ENCODE measurements around the gene FTCD. TPM values are rescaled to one million over a fixed set of nuclear protein-coding genes. Genes with fewer than 3 reads are reported as not detected.
A peak's percentile ranks its signal among the peaks of the same experiment; 100 is the strongest.

The FTCD gene
- total and polyA plus RNA-seq, 2 donors (not counting 3 experiments of a cell fraction or from before 2014, with no cell fraction given): 0.06 to 1.2 TPM

- no TSS peak for BruUV-seq (replicated peaks)
- dilution Hi-C loops (cut with MboI; ENCODE audit: extremely low pct_ligation_motif_present, low sequenced_read_pairs): no loop called here
- TF ChIP-seq EZH2 (IDR thresholded peaks at IDR 0.05; ENCODE audit: borderline replicate concordance, low read depth, low read length, severe bottlenecking) (peak; percentile 69), POLR2AphosphoS5 (IDR thresholded peaks at IDR 0.05; ENCODE audit: insufficient read depth, low read depth, low read length) (no peak)
- H3K27ac ChIP-seq (ENCODE audit: insufficient read depth, low read depth, low read length): no peak overlapping the region
- no peaks in the 10 kb centered on the region for H3K36me3 ChIP-seq (ENCODE audit: control insufficient read depth in 2 of 2, extremely low read depth in 1 of 2, insufficient read depth in 2 of 2, low read length in 2 of 2)
- intact Hi-C loops (cut with micrococcal nuclease): loop anchor here (5.0 kb wide), 1 partner anchor 126 kb away; no protein-coding TSS in a partner anchor
- no peak overlapping the region for H3K4me2 ChIP-seq (ENCODE audit: insufficient read depth, low read length)
- ChIA-PET POLR2A (no interaction called here), CTCF (no interaction called here)
- no peaks in the 10 kb centered on the region for H4K20me1 ChIP-seq (replicated peaks; ENCODE audit: control insufficient read depth, extremely low read depth, insufficient read depth, low read length)
- H3K79me2 ChIP-seq (ENCODE audit: control insufficient read depth, insufficient read depth, low read length): no peaks in the 10 kb centered on the region
- no peak for FAIRE-seq
- DNase-seq (ENCODE audit: low read depth, low spot score): no peak
- no peak overlapping the region for H2AFZ ChIP-seq (ENCODE audit: low read depth, low read length)
- no peak overlapping the region for H3K9ac ChIP-seq (replicated peaks; ENCODE audit: extremely low read depth, insufficient read depth, low read length)
- H3K27me3 ChIP-seq (ENCODE audit: control insufficient read depth in 2 of 2, insufficient read depth in 2 of 2, low read length in 2 of 2): peaks cover 23 to 40% of the 10 kb centered on the region in 2 experiments
- no peaks in the 10 kb centered on the region for H3K9me3 ChIP-seq (replicated peaks; ENCODE audit: control insufficient read depth, insufficient read depth, low read length)
- no peaks in the 10 kb centered on the region for H3K4me1 ChIP-seq (ENCODE audit: control insufficient read depth, extremely low read depth, insufficient read depth, low read length)
- peak overlapping the region in 1 of 3 experiments; percentile 29 for H3K4me3 ChIP-seq (replicated peaks in 1 of 3; ENCODE audit: insufficient read depth in 1 of 3, low read depth in 1 of 3, low read length in 3 of 3)
- H3K9me1 ChIP-seq (replicated peaks; ENCODE audit: control insufficient read depth, extremely low read depth, insufficient read depth, low read length): no peaks in the 10 kb centered on the region
Measured at GRCh38 chr21:46098303-46099141, 56.9 kb downstream of the FTCD start.

DNA sequence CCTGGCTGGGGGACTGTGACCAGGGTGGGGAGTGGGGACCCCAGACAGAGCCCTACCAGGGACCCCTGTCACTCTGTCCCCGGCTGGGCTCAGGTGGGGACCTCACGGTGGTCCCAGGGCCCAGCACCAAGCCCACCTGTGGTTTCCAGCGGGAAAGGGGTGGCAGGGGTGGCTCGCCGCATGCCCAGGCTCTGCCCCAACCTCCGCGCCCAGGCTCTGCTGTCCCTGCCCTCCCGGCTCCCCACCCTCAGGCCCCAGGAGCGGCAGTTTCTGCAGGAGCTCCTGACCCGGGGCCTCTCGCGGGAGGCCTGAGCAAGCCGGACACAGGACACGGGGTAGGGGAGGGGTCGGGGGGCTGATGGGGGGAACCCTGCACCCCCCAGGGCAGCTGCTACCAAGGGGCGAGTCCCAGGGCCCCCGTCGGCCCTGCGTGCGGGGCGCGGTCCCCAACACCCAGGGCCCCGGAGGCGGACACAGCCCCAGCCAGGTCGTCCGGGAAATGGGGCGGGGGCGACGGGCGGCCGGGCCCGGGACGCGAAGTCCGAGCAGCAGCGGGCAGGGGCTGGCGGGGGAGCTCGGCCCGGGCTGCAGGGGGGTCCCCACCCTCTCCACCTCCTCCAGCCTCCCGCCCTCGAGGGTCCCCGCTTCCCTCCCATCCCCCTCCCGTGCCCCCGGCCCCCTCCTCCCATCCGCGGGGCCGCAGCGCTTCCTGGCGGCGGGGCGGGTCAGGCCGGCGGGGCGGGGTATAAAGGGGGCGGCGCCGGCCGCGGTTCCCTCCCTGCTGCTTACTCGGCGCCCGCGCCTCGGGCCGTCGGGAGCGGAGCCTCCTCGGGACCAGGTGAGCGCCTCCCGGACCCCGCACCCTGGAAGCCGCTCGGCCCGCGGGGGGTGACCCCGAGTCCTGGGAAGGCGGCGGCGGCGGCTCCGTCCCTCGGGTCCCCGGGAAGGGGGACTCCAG, 57.8 kb downstream of the FTCD start, which contains the start of gene COL6A2:
COL6A2 (plus strand) TSS at position 777 of the 958 bp plus-strand sequence.
- Histone ChIP-seq H3K4me2 (ENCODE audit: insufficient read depth, low read length) (no peak within 1 kb of the TSS), H3K9me3 (replicated peaks; ENCODE audit: control insufficient read depth, insufficient read depth, low read length) (no peaks in the 10 kb centered on the region), H3K9ac (replicated peaks; ENCODE audit: extremely low read depth, insufficient read depth, low read length) (no peak within 1 kb of the TSS), H3K27me3 (ENCODE audit: control insufficient read depth in 2 of 2, insufficient read depth in 2 of 2, low read length in 2 of 2) (peaks cover 23 to 33% of the 10 kb centered on the region in 2 experiments), H3K36me3 (ENCODE audit: control insufficient read depth in 2 of 2, extremely low read depth in 1 of 2, insufficient read depth in 2 of 2, low read length in 2 of 2) (no peaks in the 10 kb centered on the region), H3K27ac (ENCODE audit: insufficient read depth, low read depth, low read length) (no peak within 1 kb of the TSS), H4K20me1 (replicated peaks; ENCODE audit: control insufficient read depth, extremely low read depth, insufficient read depth, low read length) (no peaks in the 10 kb centered on the region), H3K79me2 (ENCODE audit: control insufficient read depth, insufficient read depth, low read length) (no peaks in the 10 kb centered on the region), H3K4me3 (replicated peaks in 1 of 3; ENCODE audit: insufficient read depth in 1 of 3, low read depth in 1 of 3, low read length in 3 of 3) (peak within 1 kb of the TSS in 1 of 3 experiments; percentile 29), H3K4me1 (ENCODE audit: control insufficient read depth, extremely low read depth, insufficient read depth, low read length) (no peaks in the 10 kb centered on the region), H2AFZ (ENCODE audit: low read depth, low read length) (no peak within 1 kb of the TSS), H3K9me1 (replicated peaks; ENCODE audit: control insufficient read depth, extremely low read depth, insufficient read depth, low read length) (no peaks in the 10 kb centered on the region)
- ChIA-PET POLR2A (no interaction called here), CTCF (no interaction called here)
- dilution Hi-C loops (cut with MboI; ENCODE audit: extremely low pct_ligation_motif_present, low sequenced_read_pairs): no loop called here
- intact Hi-C loops (cut with micrococcal nuclease): loop anchor here (5.0 kb wide), 1 partner anchor 125 kb away; no protein-coding TSS in a partner anchor
- TF ChIP-seq GATA2 (IDR thresholded peaks at IDR 0.05; ENCODE audit: insufficient read depth, insufficient read length, low read depth, low read length) (no peak), EZH2 (IDR thresholded peaks at IDR 0.05; ENCODE audit: borderline replicate concordance, low read depth, low read length, severe bottlenecking) (peak; percentile 9)
- BruUV-seq (replicated peaks): no TSS peak
- no peak for DNase-seq (ENCODE audit: low read depth, low spot score)
- no peak for FAIRE-seq

Measured in endothelial cell of umbilical vein (primary cell).